H9 (cell line): ENCODE measurements around the gene HDAC1. TPM values are rescaled to one million over a fixed set of nuclear protein-coding genes. Genes with fewer than 3 reads are reported as not detected.

Experiments
- DNase-seq: peaks from one replicate; pipeline ENCODE4 v3.0.0-alpha.2; 2017
- H2AFZ ChIP-seq: one replicate; pipeline ENCODE4 v1.6.1; 2013; ENCODE audit warnings: mild to moderate bottlenecking, low read length, control low read depth, moderate library complexity
- H2AK5ac ChIP-seq: 2 replicates; pipeline ENCODE4 v1.6.1; 2013; ENCODE audit warnings: low read length, control low read depth, mixed read lengths; ENCODE audit not compliant: insufficient read length
- H2BK120ac ChIP-seq: one replicate; pipeline ENCODE4 v1.6.1; 2013; ENCODE audit warnings: low read depth, mild to moderate bottlenecking, low read length, control low read depth, inconsistent platforms; ENCODE audit not compliant: poor library complexity, severe bottlenecking
- H2BK12ac ChIP-seq: 2 replicates; pipeline ENCODE4 v1.6.1; 2013; ENCODE audit warnings: low read length, control low read depth, mixed read lengths, low read depth; ENCODE audit not compliant: insufficient read length
- H2BK15ac ChIP-seq: 2 replicates; pipeline ENCODE4 v1.6.1; 2013; ENCODE audit warnings: low read depth, low read length, control low read depth
- H2BK20ac ChIP-seq: one replicate; pipeline ENCODE4 v1.6.1; 2013; ENCODE audit warnings: low read depth, mild to moderate bottlenecking, low read length, control low read depth, inconsistent platforms; ENCODE audit not compliant: poor library complexity, severe bottlenecking
- H2BK5ac ChIP-seq: 2 replicates; pipeline ENCODE4 v1.6.1; 2013; ENCODE audit warnings: low read length, control low read depth, mixed read lengths; ENCODE audit not compliant: insufficient read length
- H3K14ac ChIP-seq: 2 replicates; pipeline ENCODE4 v1.6.1; 2013; ENCODE audit warnings: low read length, control low read depth; ENCODE audit not compliant: insufficient read depth
- H3K18ac ChIP-seq: 2 replicates; pipeline ENCODE4 v1.6.1; 2013; ENCODE audit warnings: low read depth, mild to moderate bottlenecking, mixed read lengths, low read length, control low read depth; ENCODE audit not compliant: insufficient read length
- H3K23ac ChIP-seq: 2 replicates; pipeline ENCODE4 v1.6.1; 2013; ENCODE audit warnings: low read length, control low read depth, mixed read lengths, low read depth; ENCODE audit not compliant: insufficient read length
- H3K23me2 ChIP-seq: 2 replicates; pipeline ENCODE4 v1.6.1; 2013; ENCODE audit warnings: low read depth, mild to moderate bottlenecking, mixed read lengths, low read length, control low read depth; ENCODE audit not compliant: insufficient read length, poor library complexity, severe bottlenecking
- H3K27ac ChIP-seq: 2 replicates; pipeline ENCODE4 v1.5.1; 2013; ENCODE audit warnings: low read length, control low read depth, mixed read lengths, low read depth; ENCODE audit not compliant: insufficient read length
- H3K27me3 ChIP-seq: 2 replicates; pipeline ENCODE4 v1.6.1; 2013; ENCODE audit warnings: low read length, control low read depth, inconsistent platforms; ENCODE audit not compliant: insufficient read depth
- H3K4ac ChIP-seq: 2 replicates; pipeline ENCODE4 v1.6.1; 2013; ENCODE audit warnings: low read depth, mild to moderate bottlenecking, control low read depth, inconsistent platforms, low read length, moderate library complexity
- H3K4me1 ChIP-seq: 2 replicates; pipeline ENCODE4 v1.6.1; 2013; ENCODE audit warnings: low read length, control low read depth, inconsistent platforms; ENCODE audit not compliant: insufficient read depth
- H3K4me2 ChIP-seq: 2 replicates; pipeline ENCODE4 v1.6.1; 2013; ENCODE audit warnings: low read length, control low read depth, mixed read lengths; ENCODE audit not compliant: insufficient read length, insufficient read depth
- H3K56ac ChIP-seq: 2 replicates; pipeline ENCODE4 v1.6.1; 2013; ENCODE audit warnings: low read depth, mild to moderate bottlenecking, mixed read lengths, low read length, control low read depth; ENCODE audit not compliant: insufficient read length
- H3K79me1 ChIP-seq: 2 replicates; pipeline ENCODE4 v1.6.1; 2013; ENCODE audit warnings: low read depth, mild to moderate bottlenecking, moderate library complexity, low read length, control low read depth, inconsistent platforms; ENCODE audit not compliant: insufficient read depth, poor library complexity, severe bottlenecking
- H3K79me2 ChIP-seq: 2 replicates; pipeline ENCODE4 v1.6.1; 2013; ENCODE audit warnings: low read length, control low read depth, inconsistent platforms; ENCODE audit not compliant: insufficient read depth
- H3K9ac ChIP-seq: 2 replicates; pipeline ENCODE4 v1.6.1; 2013; ENCODE audit warnings: low read length, control low read depth, mixed read lengths; ENCODE audit not compliant: insufficient read length; ENCODE audit errors: extremely low read depth
- H3K9me3 ChIP-seq: one replicate; pipeline ENCODE4 v1.6.1; 2013; ENCODE audit warnings: low read depth, low read length, inconsistent platforms; ENCODE audit not compliant: control insufficient read depth
- H3T11ph ChIP-seq: one replicate; pipeline ENCODE4 v1.6.1; 2013; ENCODE audit warnings: mild to moderate bottlenecking, low read length, control low read depth, inconsistent platforms
- H4K20me1 ChIP-seq: one replicate; pipeline ENCODE4 v1.6.1; 2013; ENCODE audit not compliant: control insufficient read depth, insufficient read length, insufficient read depth
- H4K5ac ChIP-seq: 2 replicates; pipeline ENCODE4 v1.6.1; 2013; ENCODE audit warnings: low read depth, mild to moderate bottlenecking, mixed read lengths, low read length, control low read depth; ENCODE audit not compliant: insufficient read length
- H4K8ac ChIP-seq: replicated peaks from 2 replicates; pipeline ENCODE4 v1.6.1; 2013; ENCODE audit warnings: low read length, control low read depth, mixed read lengths, low read depth; ENCODE audit not compliant: insufficient read length
- H4K91ac ChIP-seq: 2 replicates; pipeline ENCODE4 v1.6.1; 2013; ENCODE audit warnings: low read depth, mild to moderate bottlenecking, moderate library complexity, mixed read lengths, low read length, control low read depth; ENCODE audit not compliant: insufficient read length
- H3K27ac Mint-ChIP-seq, 3 experiments: 2 replicates in 2 of 3; 3 replicates in 1 of 3; pipeline ENCODE4 v1.8.0; 2020 to 2021; ENCODE audit warnings: mixed read lengths in 3 of 3, mild to moderate bottlenecking in 1 of 3, moderate library complexity in 1 of 3
- H3K27me3 Mint-ChIP-seq: 2 replicates; pipeline ENCODE4 v1.8.0; 2021; ENCODE audit warnings: low read depth, mild to moderate bottlenecking, moderate library complexity, mixed read lengths
- H3K36me3 Mint-ChIP-seq, 3 experiments: 2 replicates in 2 of 3; 3 replicates in 1 of 3; pipeline ENCODE4 v1.8.0; 2020 to 2021; ENCODE audit warnings: low read depth in 3 of 3, mixed read lengths in 3 of 3; ENCODE audit not compliant: insufficient read depth in 1 of 3
- H3K4me1 Mint-ChIP-seq, 2 experiments: 2 replicates each; pipeline ENCODE4 v1.8.0; 2020; ENCODE audit warnings: mixed read lengths in 2 of 2
- H3K4me3 Mint-ChIP-seq, 2 experiments: 2 replicates in 1 of 2; 3 replicates in 1 of 2; pipeline ENCODE4 v1.8.0; 2020 to 2021; ENCODE audit warnings: mild to moderate bottlenecking in 2 of 2, mixed read lengths in 2 of 2, moderate library complexity in 1 of 2
- H3K9me3 Mint-ChIP-seq, 2 experiments: 2 replicates in 1 of 2; 3 replicates in 1 of 2; pipeline ENCODE4 v1.8.0; 2020; ENCODE audit warnings: mild to moderate bottlenecking in 2 of 2, mixed read lengths in 2 of 2, moderate library complexity in 1 of 2
- WGBS: extraction: QIAGEN DNeasy Blood & Tissue Kit; methylation state at CpG from one replicate; pipeline ENCODE4 v1.1.7; 2013; ENCODE audit warnings: missing lambda C conversion rate, low lambda C conversion rate, mixed read lengths; ENCODE audit not compliant: insufficient read length; ENCODE audit errors: extremely low coverage; 5-methylcytosine and 5-hydroxymethylcytosine counted together
- total RNA-seq: library from RNA; stranded (reverse); gene quantifications from 2 replicates; pipeline ENCODE4 v1.2.1, GENCODE V29; 2021
- TF ChIP-seq, protein P1 (sequence below): fragments of 200-600 bp; sonication (generic); conservative IDR thresholded peaks from 3 replicates; pipeline ENCODE4 v1.8.0; 2021; ENCODE audit warnings: antibody characterized with exemption, mild to moderate bottlenecking

Gene HDAC1
- total RNA-seq, 1 experiment from 2014 or later, result 162 TPM

DNA sequence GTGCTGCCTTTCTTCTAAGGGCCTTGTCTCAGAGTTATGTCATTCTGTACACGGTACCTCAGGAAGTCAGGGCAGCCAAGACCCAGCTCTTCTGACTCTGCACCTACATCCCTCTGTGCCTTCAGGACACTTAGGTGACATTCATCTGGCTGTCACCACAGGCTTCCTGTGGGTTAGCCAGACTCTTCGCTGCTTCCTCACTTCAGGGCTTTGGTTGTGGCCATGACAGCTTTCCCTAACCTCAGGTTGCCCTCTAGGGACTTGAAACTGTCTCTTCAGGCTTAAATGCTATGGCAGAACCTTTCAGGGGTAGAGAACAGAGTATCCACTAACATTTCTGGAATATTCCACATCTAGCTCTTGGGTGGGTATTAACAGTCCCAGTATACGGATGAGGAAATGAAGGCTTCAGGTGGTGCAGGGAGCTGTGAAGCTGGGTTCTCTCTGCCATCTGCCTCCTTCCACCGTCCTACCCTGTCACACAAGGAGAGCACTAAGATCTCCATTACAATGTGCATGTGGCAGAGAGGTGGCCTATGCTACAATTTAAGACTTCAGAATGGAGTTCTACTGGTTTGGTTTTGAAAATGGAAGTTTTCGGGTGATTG lies 80.4 kb downstream of the HDAC1 start:
- Histone ChIP-seq H2BK5ac (no peak overlapping the region), H3K9ac (no peak overlapping the region), H3K23me2 (no peaks in the 10 kb centered on the region), H3K27me3 (no peaks in the 10 kb centered on the region), H3K4me2 (no peak overlapping the region), H3K23ac (no peak overlapping the region), H3K56ac (no peak overlapping the region), H3T11ph (no peak overlapping the region), H3K79me2 (no peaks in the 10 kb centered on the region), H3K9me3 (no peaks in the 10 kb centered on the region), H4K8ac (no peak overlapping the region), H2AFZ (no peak overlapping the region), H2BK12ac (no peak overlapping the region), H3K18ac (no peak overlapping the region), H3K4ac (no peak overlapping the region), H3K27ac (no peak overlapping the region), H4K91ac (no peak overlapping the region), H2BK20ac (no peak overlapping the region), H3K4me1 (no peaks in the 10 kb centered on the region), H2BK120ac (no peak overlapping the region), H4K5ac (no peak overlapping the region), H2AK5ac (no peak overlapping the region), H2BK15ac (no peak overlapping the region), H4K20me1 (no peaks in the 10 kb centered on the region), H3K79me1 (no peaks in the 10 kb centered on the region), H3K14ac (no peak overlapping the region)
- no peaks in the 10 kb centered on the region for H3K4me1 Mint-ChIP-seq
- no peaks in the 10 kb centered on the region for H3K9me3 Mint-ChIP-seq
- no peaks in the 10 kb centered on the region for H3K27me3 Mint-ChIP-seq
- H3K4me3 Mint-ChIP-seq, result no peak overlapping the region
- H3K27ac Mint-ChIP-seq, result no peak overlapping the region
- no peak for DNase-seq
- TF ChIP-seq, protein P1, sequence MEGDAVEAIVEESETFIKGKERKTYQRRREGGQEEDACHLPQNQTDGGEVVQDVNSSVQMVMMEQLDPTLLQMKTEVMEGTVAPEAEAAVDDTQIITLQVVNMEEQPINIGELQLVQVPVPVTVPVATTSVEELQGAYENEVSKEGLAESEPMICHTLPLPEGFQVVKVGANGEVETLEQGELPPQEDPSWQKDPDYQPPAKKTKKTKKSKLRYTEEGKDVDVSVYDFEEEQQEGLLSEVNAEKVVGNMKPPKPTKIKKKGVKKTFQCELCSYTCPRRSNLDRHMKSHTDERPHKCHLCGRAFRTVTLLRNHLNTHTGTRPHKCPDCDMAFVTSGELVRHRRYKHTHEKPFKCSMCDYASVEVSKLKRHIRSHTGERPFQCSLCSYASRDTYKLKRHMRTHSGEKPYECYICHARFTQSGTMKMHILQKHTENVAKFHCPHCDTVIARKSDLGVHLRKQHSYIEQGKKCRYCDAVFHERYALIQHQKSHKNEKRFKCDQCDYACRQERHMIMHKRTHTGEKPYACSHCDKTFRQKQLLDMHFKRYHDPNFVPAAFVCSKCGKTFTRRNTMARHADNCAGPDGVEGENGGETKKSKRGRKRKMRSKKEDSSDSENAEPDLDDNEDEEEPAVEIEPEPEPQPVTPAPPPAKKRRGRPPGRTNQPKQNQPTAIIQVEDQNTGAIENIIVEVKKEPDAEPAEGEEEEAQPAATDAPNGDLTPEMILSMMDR, result peak; percentile 18; the same call in 2 of the 3 replicates
- H3K36me3 Mint-ChIP-seq, result peaks cover 17 to 77% (median 71%) of the 10 kb centered on the region in 3 experiments; a peak in 6 of 7 replicates
- no CpG with 5 or more reads among the region's 5 CpGs for WGBS
